ENCODE measurements around the gene PMM2.
"Not testable (repeated sequence)": the region's sequence is repeated elsewhere in the genome, so short reads cannot be mapped to it uniquely, and the experiment has no call there.

Gene PMM2

GRCh38 chr16:8797364-8798173 lies at the start of gene PMM2, which contains the start of gene TMEM186:
TSS of gene PMM2 (plus strand) at chr16:8797839. CDS start at chr16:8797883, 44 bp downstream.
TSS of gene TMEM186 (minus strand) at chr16:8797639. CDS start at chr16:8797614, 25 bp downstream.
- DNase-seq (ENCODE audit: low read depth in 2 of 2), result peak; percentile 88 to 91

DNA sequence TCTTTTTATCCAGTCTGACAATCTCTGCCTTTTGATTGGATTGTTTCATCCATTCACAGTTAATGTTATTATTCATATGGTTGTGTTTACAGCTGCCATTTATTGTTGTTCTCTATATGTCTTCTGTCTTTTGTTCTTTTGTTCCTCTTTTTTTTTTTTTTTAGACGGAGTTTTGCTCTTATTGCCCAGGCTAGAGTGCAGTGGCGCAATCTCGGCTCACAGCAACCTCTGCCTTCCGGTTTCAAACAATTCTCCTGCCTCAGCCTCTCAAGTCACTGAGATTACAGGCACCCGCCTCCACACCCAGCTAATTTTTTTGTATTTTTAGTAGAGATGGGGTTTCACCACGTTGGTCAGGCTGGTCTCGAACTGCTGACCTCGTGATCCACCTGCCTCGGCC lies 48.7 kb upstream of the PMM2 start:
- not testable (repeated sequence) for DNase-seq (ENCODE audit: low read depth in 2 of 2)

DNA sequence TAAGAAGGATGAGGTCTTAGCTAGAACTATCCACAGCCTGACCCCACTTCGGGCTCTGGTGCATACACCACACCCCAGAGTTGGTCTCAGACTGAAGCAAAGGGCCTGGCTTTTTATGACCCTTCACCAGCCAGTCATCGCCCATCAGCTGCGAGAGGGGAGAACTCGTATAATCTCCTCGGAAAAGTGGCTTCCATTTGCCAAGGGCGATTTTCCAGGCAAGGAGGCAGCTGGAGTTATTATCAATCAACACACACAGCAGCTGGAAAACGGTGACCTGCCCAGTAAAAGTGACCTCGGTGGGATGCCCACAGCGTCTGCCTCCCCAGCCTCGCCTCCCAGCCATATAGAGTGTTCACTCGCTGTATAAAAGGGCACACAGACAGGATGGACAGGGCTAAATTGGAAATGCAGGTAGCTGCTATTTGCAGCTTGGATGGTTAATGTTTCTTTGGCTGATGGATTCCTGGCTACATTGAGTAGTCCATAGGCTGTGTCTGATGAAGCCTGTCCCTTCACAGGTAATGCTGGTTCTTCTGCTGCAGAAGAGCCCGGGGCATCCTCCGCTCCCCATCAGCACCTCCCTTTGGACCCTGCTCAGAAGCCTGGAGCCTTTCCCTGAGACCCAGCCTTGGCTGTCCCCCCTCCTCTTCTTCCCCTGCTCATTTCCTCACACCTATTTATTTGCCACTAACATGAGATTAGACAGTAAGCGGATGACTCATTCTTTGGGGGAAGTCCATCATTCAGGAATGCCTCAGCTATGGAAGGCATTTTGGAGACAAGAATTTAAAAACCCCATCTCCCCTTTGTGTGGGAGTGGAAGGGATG lies 45.9 kb upstream of the PMM2 start:
- DNase-seq (ENCODE audit: low read depth in 2 of 2), result no peak

DNA sequence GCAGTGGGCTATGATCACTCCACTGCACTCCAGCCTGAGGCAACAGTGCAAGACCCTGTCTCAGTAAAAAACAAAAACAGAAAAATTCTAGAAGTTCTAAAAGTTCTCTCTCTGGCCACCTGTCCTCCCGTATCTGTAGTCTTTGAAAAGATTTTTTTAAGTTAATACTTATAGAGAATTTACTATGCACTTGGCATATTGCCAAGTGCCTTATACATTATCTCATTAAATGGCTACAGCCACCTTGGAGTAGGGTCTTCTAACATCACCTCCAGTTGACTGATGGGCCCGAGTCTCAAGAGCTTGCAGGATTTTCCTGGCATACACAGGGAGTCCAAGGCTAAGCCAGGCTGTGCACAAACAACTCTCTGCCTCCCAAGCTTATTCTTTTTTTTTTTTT lies 44.9 kb upstream of the PMM2 start:
- no peak for DNase-seq (ENCODE audit: low read depth in 2 of 2)

- DNase-seq (ENCODE audit: low read depth in 2 of 2), result no peak
Observed at GRCh38 chr16:8753416-8754054, 44.1 kb upstream of the PMM2 start.

GRCh38 chr16:8756755-8757154 lies 40.9 kb upstream of the PMM2 start:
- DNase-seq (ENCODE audit: low read depth in 2 of 2), result no peak

GRCh38 chr16:8758022-8758421 lies 39.6 kb upstream of the PMM2 start:
- DNase-seq (ENCODE audit: low read depth in 2 of 2), result no peak

GRCh38 chr16:8760021-8760420 lies 37.6 kb upstream of the PMM2 start:
- DNase-seq (ENCODE audit: low read depth in 2 of 2), result no peak

- DNase-seq (ENCODE audit: low read depth in 2 of 2), result no peak
Observed at GRCh38 chr16:8761078-8761477, 36.6 kb upstream of the PMM2 start.

DNA sequence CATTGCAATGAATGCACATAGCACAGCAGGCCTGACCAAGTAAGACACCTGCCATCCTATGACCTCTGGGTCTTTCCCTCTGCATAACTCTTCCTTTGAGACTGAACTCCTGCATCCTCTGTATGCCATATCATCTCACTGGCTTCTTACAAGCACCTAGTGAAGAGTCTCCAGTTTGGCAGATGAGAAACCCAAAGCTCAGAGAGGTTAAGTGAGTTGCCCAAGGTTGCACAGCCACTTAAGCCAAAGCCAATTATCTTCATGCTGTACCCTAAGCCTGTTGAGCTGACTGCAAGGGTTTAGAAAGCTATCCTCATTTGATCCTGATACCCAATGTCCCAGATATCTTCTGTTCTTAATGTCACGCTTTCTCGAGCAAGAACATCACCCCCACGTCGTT lies 35.4 kb upstream of the PMM2 start:
- DNase-seq (ENCODE audit: low read depth in 2 of 2), result no peak

GRCh38 chr16:8763083-8763482 lies 34.6 kb upstream of the PMM2 start:
- no peak for DNase-seq (ENCODE audit: low read depth in 2 of 2)

DNA sequence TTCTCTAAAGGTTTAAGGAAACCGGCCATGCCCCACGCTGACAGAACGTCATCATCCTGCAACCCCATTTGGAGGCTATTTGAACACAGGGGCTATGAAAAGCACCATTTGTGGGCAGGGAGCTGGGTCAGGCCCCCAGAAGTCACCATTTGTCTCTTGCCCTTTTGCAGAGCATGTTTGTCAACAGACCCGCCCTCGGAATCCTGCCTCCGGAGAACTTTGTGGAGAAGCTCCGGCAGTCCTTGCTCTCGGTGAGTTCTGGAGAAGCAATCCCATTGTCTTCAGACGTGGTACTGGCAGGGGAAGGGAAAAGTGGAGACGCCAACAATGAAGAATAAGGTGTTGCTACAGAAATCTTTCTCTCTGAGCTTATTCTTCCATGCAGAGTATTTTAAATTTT lies 33.7 kb upstream of the PMM2 start:
- DNase-seq (ENCODE audit: low read depth in 2 of 2), result no peak

DNA sequence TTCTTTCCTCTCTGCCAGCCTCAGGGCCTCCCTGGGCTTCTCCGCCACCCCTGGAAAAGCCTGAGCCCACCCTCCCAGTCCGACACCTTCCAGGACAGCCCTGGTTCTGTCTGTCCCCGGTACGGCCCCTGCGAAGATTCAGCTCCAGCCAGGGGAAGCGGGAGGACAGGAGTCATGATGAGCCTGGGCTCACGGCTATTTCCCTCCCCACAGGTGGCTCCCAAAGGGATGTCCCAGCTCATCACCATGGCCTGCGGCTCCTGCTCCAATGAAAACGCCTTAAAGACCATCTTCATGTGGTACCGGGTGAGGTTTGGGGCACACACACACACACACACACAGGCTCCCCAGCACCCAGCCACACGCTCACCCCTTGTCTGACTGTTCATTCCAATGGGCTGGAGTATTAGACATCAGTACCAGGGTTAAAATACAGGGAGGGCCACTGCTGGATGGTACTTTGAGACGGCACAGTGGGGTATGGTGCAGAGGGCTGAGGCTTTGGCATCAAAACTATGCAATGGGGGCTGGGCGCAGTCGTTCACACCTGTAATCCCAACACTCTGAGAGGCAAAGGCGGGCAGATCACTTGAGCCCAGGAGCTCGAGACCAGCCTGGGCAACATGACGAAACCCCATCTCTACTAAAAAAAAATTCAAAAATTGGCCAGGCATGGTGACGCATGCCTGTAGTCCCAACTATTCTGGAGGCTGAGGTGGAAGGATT lies 33.0 kb upstream of the PMM2 start:
- no peak for DNase-seq (ENCODE audit: low read depth in 2 of 2)

DNA sequence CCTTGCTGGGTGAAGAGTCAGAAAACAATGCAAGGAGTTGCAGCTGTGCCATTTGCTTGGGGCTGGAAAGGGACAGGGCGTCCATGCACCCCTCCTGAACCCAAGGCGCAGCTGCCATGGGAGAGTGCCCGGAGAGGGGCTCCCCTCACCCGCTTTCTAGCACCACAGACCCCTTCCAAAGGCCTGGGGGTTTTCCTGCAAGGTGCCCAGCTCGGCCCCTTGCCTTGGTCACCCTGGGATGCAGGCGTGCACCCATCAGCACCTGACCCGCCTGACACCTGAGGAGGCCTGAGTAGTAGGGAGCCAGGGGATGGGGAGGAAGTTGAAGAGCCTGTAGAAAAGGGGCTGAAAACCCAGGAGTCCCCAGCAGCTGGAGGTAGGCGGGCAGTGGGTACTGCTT lies 30.5 kb upstream of the PMM2 start:
- no peak for DNase-seq (ENCODE audit: low read depth in 2 of 2)

DNA sequence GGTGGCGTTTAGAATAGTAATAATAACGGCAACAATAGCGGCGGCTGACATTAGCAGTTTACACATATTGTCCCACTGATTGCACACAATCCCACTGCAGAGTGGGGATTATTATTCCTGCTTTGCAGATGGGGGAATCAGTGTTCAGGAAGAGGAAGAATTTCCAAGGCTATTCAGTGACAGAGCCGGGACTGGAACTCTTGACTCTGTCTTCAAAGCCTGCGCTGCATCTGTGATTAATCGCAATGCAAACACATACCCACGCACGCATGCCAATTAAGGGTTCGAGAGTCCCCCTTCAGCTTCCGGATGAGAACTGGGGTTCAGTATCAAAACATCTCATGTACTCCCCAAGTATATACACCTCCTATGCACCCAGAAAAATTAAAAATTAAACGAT lies 29.4 kb upstream of the PMM2 start:
- no peak for DNase-seq (ENCODE audit: low read depth in 2 of 2)

DNA sequence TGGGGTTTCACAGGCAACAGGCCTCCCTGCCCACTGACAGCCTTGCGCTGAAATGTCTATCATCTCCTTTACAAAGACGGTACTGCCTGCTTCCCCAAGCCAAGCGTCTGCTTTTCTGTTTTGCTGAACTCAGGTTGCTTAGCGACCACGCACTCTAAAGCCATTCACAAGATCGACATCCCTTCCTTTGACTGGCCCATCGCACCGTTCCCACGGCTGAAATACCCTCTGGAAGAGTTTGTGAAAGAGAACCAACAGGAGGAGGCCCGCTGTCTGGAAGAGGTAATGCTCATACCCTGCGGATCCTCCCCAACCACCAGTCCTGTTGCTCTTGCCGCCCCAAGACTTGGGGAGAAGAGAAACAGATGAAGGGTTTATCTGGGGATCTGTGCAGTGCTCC lies 28.9 kb upstream of the PMM2 start:
- no peak for DNase-seq (ENCODE audit: low read depth in 2 of 2)

GRCh38 chr16:8773537-8773936 lies 24.1 kb upstream of the PMM2 start:
- DNase-seq (ENCODE audit: low read depth in 2 of 2), result no peak

DNA sequence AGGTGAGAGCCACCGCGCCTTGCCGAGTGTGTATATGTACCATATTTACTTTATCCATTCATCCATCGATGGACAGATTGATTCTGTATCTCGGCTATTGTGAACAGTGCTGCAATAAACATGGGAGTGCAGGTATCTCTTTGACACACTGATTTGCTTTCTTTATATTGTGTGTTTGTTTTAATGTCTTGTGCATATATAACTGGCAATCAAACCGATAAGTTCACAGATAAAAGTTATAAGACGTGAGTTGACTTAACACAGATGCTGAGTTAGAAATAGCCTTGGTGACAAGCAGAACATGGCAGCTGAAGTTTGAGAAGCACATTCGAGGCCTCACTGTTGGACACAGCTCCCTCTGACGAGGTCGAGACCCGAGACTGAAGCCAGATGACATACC lies 23.4 kb upstream of the PMM2 start:
- no peak for DNase-seq (ENCODE audit: low read depth in 2 of 2)

GRCh38 chr16:8775359-8775758 lies 22.3 kb upstream of the PMM2 start:
- no peak for DNase-seq (ENCODE audit: low read depth in 2 of 2)

GRCh38 chr16:8776129-8776584 lies 21.5 kb upstream of the PMM2 start:
- DNase-seq (ENCODE audit: low read depth in 2 of 2), result no peak

DNA sequence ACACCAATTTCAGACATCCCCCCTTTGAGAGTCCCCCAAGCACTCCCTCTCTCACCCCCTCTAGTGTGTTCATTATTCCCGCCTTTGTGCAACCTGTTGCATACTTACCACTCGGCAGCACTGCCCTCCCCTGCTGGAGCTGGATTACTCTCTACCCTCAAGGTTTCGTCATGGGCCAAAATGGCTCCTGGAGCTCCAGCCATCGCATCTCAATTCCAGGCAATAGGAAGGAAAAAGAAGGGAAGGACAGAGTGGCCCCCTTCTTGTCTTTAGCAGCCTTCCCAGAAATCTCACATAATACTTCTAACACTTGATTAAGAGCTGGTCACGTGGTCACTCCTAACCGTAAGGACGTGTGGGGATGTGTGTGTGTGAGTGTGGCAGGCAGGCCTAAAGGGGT lies 20.4 kb upstream of the PMM2 start:
- no peak for DNase-seq (ENCODE audit: low read depth in 2 of 2)

DNA sequence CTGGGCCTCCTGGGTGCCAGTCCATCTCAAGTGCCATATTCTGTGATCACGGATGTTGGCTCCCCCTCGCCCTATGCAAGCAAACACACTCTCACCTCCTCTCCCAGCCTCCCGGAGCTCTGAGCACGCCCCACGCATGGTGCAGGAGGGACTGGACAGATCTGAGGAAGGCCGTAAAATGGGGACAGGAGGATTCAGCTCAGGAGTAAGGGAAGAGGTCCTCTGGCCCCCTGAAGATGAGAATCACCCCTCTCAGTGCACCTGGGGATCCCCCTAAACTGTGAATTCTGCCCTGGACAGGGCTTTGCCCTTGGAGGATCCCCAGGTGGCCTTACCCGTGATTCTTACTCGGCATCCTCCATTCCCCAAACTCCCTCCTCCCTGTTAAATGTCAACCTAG lies 15.8 kb upstream of the PMM2 start:
- DNase-seq (ENCODE audit: low read depth in 2 of 2), result no peak
